ENCODE results near the gene GNG4. TPM values are rescaled to one million over a fixed set of nuclear protein-coding genes. Genes with fewer than 3 reads are reported as not detected.

GNG4 gene
- total RNA-seq, 1 donor from 2014 or later, result 0.12 TPM

DNA sequence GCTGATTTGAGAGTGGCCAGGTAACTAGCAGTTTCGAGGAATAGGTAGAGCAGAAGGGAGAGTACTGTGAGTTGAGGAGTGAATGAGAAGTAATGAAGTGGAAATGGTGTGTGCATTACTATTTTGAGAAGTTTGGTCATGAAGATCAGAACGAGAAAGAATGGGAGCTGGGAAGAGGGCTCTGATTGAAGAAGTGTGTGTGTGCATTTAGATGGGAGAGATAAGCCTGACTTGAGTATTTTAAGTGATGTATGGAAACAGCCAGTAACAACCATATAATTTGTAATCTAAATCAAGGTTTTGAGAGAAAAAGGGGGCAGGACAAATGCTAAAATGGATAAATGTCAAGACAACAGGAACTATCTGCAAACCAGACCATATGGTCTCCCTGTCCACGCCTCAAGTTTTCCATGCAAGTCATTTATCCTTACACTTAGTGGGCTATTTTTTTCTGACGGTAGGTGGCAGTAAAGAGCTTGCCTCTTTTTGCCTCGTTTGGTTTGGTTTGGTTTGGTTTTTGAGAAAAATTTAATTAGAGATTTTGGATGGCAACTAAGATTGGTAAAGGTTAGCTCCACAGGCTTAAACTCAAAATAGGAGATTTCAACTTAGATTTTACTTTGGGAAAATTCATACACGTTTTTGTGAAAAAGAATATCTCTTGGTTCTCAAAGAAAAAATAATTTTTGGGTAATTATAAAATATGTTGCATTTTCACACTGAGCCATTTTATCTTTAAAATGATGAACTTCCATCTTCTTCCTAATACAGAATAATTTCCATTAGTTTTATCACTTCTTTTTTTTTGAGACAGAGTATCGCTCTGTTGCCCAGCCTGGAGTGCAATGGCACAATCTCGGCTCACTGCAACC, 135.9 kb downstream of the GNG4 start:
- TF ChIP-seq CTCF (conservative IDR thresholded peaks at IDR 0.05; ENCODE audit: low read depth, low read length), result peak; percentile 97
- no peak overlapping the region for H3K4me3 ChIP-seq (ENCODE audit: low read depth, low read length)
- no peak for DNase-seq (ENCODE audit: low read depth)

DNA sequence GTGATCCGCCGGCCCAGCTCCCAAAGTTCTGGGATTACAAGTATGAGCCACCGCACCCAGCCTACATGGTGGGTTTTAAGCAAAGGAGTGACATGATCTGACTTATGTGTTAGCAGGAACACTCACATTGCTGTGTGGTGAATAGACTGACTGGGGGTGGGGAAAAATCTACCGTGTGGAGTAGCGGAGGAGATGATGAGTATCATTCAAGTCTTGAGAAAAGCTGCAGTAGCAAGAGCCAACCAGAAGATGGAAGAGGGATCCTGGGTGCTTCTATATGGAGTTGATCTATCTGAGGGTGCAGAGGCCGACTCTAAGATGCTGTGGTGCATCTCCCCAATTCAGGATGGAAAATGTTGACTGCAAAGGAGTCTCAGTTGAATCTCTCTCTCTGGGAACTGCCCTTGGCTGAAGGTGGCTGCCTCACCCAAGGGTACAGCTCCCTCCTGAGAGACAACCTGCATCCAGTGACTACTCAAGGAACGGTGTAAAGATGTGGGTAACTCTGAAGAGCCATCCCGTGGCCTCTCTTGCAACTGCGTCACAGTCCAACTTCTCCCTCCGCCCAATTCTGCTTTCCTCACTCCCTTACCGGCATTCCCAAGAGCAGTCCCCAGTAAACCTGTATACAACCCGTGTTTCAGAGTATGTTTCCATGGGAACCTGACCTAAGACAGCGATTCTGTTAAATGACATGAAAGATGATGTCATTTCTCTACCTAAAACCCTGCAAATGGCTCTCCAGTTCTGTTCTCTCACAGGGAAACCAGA, 137.9 kb downstream of the GNG4 start:
- no peak for TF ChIP-seq CTCF (conservative IDR thresholded peaks at IDR 0.05; ENCODE audit: low read depth, low read length)
- H3K4me3 ChIP-seq (ENCODE audit: low read depth, low read length), result no peak overlapping the region
- no peak for DNase-seq (ENCODE audit: low read depth)

DNA sequence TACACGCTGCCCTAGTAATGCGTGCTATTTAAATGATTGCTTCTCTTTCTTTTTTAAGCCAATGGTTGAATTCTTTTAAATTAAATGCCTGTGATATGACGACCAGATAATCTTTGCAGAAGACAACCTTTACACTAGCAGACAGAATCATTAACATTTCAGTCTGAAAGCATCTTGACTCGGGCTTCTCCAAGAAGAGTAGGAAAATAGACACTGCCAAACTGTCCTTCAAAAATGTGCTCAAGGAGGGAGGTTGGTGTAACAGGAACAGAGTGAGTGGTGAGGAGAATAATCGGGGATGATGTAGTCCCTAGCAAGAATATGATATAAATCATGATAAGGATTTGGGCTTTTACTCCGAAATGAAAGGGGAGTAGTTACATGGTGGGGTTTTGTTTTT, 138.8 kb downstream of the GNG4 start:
- no peak overlapping the region for H3K4me3 ChIP-seq (ENCODE audit: low read depth, low read length)
- TF ChIP-seq CTCF (conservative IDR thresholded peaks at IDR 0.05; ENCODE audit: low read depth, low read length), result no peak
- DNase-seq (ENCODE audit: low read depth), result no peak

DNA sequence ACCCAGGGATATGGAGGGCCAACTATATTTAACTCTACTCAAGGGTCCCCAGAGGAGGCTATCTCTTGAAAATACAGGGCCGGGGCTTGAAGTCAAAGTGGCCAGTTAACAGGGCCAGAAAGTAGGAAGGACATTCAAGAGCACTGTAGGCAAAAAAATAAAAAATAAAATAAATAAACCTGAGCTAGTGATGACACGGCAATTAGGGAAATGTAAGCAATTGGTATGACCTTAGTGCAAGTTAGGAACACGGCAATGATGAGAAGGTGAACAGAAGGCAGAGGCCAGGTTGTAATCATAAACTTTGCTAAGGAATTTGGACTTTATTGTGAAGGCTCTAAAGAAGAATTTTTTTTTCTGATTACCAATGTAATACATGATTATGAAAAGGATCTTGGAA, 142.0 kb downstream of the GNG4 start:
- DNase-seq (ENCODE audit: low read depth), result no peak
- no peak overlapping the region for H3K4me3 ChIP-seq (ENCODE audit: low read depth, low read length)
- TF ChIP-seq CTCF (conservative IDR thresholded peaks at IDR 0.05; ENCODE audit: low read depth, low read length), result no peak

- DNase-seq (ENCODE audit: low read depth), result peak; percentile 76
- H3K4me3 ChIP-seq (ENCODE audit: low read depth, low read length), result peak overlapping the region; percentile 80
- TF ChIP-seq CTCF (conservative IDR thresholded peaks at IDR 0.05; ENCODE audit: low read depth, low read length), result peak; percentile 73
Observed at GRCh38 chr1:235504494-235505222, 144.9 kb downstream of the GNG4 start.

DNA sequence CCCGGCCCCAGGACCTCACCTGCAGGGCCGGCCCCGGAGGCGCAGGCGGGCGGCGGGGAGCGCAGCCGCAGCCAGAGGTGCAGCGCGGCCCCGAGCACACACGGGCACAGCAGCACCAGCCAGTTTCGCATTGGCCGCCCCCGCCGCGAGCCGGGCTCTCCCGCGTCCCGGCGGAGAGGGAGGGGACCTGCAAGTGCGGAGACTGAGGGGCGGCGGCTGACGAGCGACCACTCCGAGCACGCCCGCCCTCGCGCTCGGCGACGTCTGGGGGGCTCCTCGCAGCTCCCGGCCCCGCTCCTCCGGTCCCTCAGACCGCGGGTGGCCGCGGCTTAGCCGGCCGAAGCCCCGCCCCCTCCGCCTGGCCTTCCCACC, 145.5 kb downstream of the GNG4 start, which contains the start of gene B3GALNT2:
Gene B3GALNT2 (minus strand): TSS at position 331 of the 372 bp plus-strand sequence. CDS start 200 bp downstream, at position 131.
- DNase-seq (ENCODE audit: low read depth), result no peak
- no peak for TF ChIP-seq CTCF (conservative IDR thresholded peaks at IDR 0.05; ENCODE audit: low read depth, low read length)

More for the DNA sequence above, 145.5 kb downstream of the GNG4 start, which contains the start of gene B3GALNT2:
- H3K4me3 ChIP-seq (ENCODE audit: low read depth, low read length), result peak within 1 kb of the TSS; percentile 80

All from epithelial cell of proximal tubule (primary cell).